HepG2 (cell line): ENCODE results near the gene RRP8. TPM values are rescaled to one million over a fixed set of nuclear protein-coding genes. Genes with fewer than 3 reads are reported as not detected.

ENCODE experiments used
- AHR ChIP-seq: IDR thresholded peaks from 2 replicates; pipeline ENCODE4 v1.6.1; 2018; ENCODE audit warnings: missing genetic modification reagents, missing compliant biosample characterization
- ARID2 ChIP-seq: sonication (generic); formaldehyde crosslinking; IDR thresholded peaks from 2 replicates; pipeline ENCODE4 v1.8.1; 2022; ENCODE audit warnings: mild to moderate bottlenecking, missing genetic modification reagents, borderline replicate concordance
- CCDC6 ChIP-seq: sonication (generic); formaldehyde crosslinking; IDR thresholded peaks from 2 replicates; pipeline ENCODE4 v1.8.1; 2022; ENCODE audit warnings: mild to moderate bottlenecking, missing genetic modification reagents, moderate library complexity
- CENPX ChIP-seq: sonication (generic); formaldehyde crosslinking; IDR thresholded peaks from 2 replicates; pipeline ENCODE4 v1.9.0; 2021; ENCODE audit warnings: mild to moderate bottlenecking, missing genetic modification reagents, moderate library complexity
- FOXA3 ChIP-seq: IDR thresholded peaks from 2 replicates; pipeline ENCODE4 v1.6.1; 2016; ENCODE audit warnings: missing genetic modification reagents, missing compliant biosample characterization
- HMG20A ChIP-seq: IDR thresholded peaks from 2 replicates; pipeline ENCODE4 v1.6.1; 2016; ENCODE audit warnings: borderline replicate concordance
- HOXA5 ChIP-seq: sonication (generic); formaldehyde crosslinking; IDR thresholded peaks from 2 replicates; pipeline ENCODE4 v1.4.0; 2020; ENCODE audit warnings: missing genetic modification reagents
- KDM5B ChIP-seq: sonication (generic); formaldehyde crosslinking; IDR thresholded peaks from 2 replicates; pipeline ENCODE4 v1.4.0; 2020; ENCODE audit warnings: missing genetic modification reagents, mild to moderate bottlenecking, borderline replicate concordance
- NFE2 ChIP-seq: sonication (generic); formaldehyde crosslinking; IDR thresholded peaks from 2 replicates; pipeline ENCODE4 v1.4.0; 2020; ENCODE audit warnings: missing genetic modification reagents
- PHF20 ChIP-seq: sonication (generic); formaldehyde crosslinking; IDR thresholded peaks from 2 replicates; pipeline ENCODE4 v1.5.0; 2020; ENCODE audit warnings: mild to moderate bottlenecking, missing genetic modification reagents
- PITX1 ChIP-seq: sonication (generic); formaldehyde crosslinking; IDR thresholded peaks from 2 replicates; pipeline ENCODE4 v1.5.1; 2020; ENCODE audit warnings: mild to moderate bottlenecking, missing genetic modification reagents
- SAFB2 ChIP-seq: sonication (generic); formaldehyde crosslinking; IDR thresholded peaks from 2 replicates; pipeline ENCODE4 v1.5.1; 2020; ENCODE audit warnings: missing genetic modification reagents, low read depth, mild to moderate bottlenecking, borderline replicate concordance
- SETDB1 ChIP-seq: sonication (generic); formaldehyde crosslinking; IDR thresholded peaks from 2 replicates; pipeline ENCODE4 v1.5.1; 2020; ENCODE audit warnings: missing genetic modification reagents, mild to moderate bottlenecking, borderline replicate concordance
- SP1 ChIP-seq, 2 experiments: fragments of 450-650 bp in 1 of 2; sonication (generic) in 1 of 2; formaldehyde crosslinking in 1 of 2; IDR thresholded peaks; 2 replicates each; pipeline versions ENCODE4 v1.4.0 to v1.6.1; 2016 to 2020; ENCODE audit warnings: missing genetic modification reagents in 1 of 2
- ZNF224 ChIP-seq: sonication (generic); formaldehyde crosslinking; IDR thresholded peaks from 2 replicates; pipeline ENCODE4 v1.5.0; 2020; ENCODE audit warnings: mild to moderate bottlenecking, missing genetic modification reagents
- ZNF274 ChIP-seq: sonication (generic); formaldehyde crosslinking; IDR thresholded peaks from 2 replicates; pipeline ENCODE4 v1.5.1; 2020; ENCODE audit warnings: mild to moderate bottlenecking, missing genetic modification reagents
- ZNF326 ChIP-seq: sonication (generic); formaldehyde crosslinking; IDR thresholded peaks from 2 replicates; pipeline ENCODE4 v1.4.0; 2020; ENCODE audit warnings: missing genetic modification reagents, borderline replicate concordance
- ZNF451 ChIP-seq: sonication (generic); formaldehyde crosslinking; IDR thresholded peaks from 2 replicates; pipeline ENCODE4 v1.5.0; 2020; ENCODE audit warnings: mild to moderate bottlenecking, missing genetic modification reagents
- ZNF468 ChIP-seq: sonication (generic); formaldehyde crosslinking; IDR thresholded peaks from 2 replicates; pipeline ENCODE4 v1.8.0; 2022; ENCODE audit warnings: mild to moderate bottlenecking, moderate library complexity, missing genetic modification reagents
- ZNF776 ChIP-seq: sonication (generic); formaldehyde crosslinking; IDR thresholded peaks from 2 replicates; pipeline ENCODE4 v1.4.0; 2020; ENCODE audit warnings: mild to moderate bottlenecking, missing genetic modification reagents
- polyA plus RNA-seq, 8 experiments: library from polyadenylated mRNA; depleted of rRNA in 3 of 8; stranded (reverse) in 7 of 8; unstranded in 1 of 8; fragments of >200 nt; fragmentation: Illumina TruSeq in 4 of 8; extraction: Trizol in 4 of 8; gene quantifications; 2 replicates each; pipeline versions ENCODE4 v1.2.1 to v1.2.3, GENCODE V29; 2011 to 2016; ENCODE audit warnings: low read depth in 4 of 8, missing spikeins in 1 of 8, mixed read lengths in 1 of 8; ENCODE audit not compliant: insufficient read depth in 1 of 8
- total RNA-seq, 5 experiments: library from RNA; depleted of rRNA; stranded (reverse); fragments of >200 nt; fragmentation: Illumina TruSeq; extraction: Trizol; gene quantifications; 2 replicates each; pipeline ENCODE4 v1.2.3, GENCODE V29; 2016; ENCODE audit warnings: low read depth in 1 of 5
- TF ChIP-seq, protein P1 (sequence below): sonication (generic); formaldehyde crosslinking; IDR thresholded peaks from 2 replicates; pipeline ENCODE4 v1.8.0; 2022; ENCODE audit warnings: mild to moderate bottlenecking, missing genetic modification reagents
- TF ChIP-seq, protein P2 (sequence below): IDR thresholded peaks from 2 replicates; pipeline ENCODE4 v1.6.1; 2016; ENCODE audit warnings: missing compliant biosample characterization, missing genetic modification reagents, borderline replicate concordance
- TF ChIP-seq, protein P3 (sequence below): sonication (generic); formaldehyde crosslinking; IDR thresholded peaks from 2 replicates; pipeline ENCODE4 v1.4.0; 2020; ENCODE audit warnings: missing genetic modification reagents

RRP8 gene
- total and polyA plus RNA-seq, 2 of the 13 experiments (the other 11 are each of a cell fraction or from before 2014, with no cell fraction given), result 7.2 to 21.6 TPM

DNA sequence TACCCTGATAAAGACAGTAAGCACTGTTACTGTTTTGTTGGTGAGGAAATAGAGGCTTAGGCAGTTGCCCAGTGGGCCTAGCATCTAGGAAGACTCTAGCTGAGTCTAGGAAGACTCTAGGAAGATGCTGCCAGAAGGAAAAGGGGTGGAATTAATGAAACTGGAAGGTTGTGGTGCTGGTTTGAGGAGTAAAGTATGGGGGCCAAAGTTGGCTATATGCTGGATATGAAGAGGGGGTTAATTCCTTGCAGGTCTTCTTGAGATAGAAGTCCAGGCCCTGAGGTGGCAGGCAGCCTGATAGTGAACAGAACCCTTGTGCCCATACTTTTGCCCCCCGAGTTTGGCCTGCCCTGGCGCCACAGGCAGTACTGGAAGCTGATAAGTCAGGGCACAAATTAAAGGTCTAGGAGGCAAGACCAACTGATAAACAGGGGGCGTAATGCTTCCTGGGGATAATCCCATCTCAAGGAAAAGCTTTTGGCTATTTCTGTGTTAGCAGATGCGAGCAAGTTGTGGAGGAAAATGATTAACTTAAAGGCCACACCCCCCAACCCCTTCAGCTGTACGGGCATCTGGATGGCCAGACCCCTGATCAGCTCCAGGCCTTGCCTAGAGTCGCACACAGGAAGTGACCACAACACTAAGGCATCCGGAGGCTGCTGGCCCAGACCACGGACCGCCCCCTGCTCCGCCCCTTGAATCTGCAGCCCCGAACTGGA lies 3.2 kb upstream of the RRP8 start (continued):
- no peak for TF ChIP-seq NFE2 (CRISPR knock-in tag)
- TF ChIP-seq ZNF776 (CRISPR knock-in tag), result no peak
- no peak for TF ChIP-seq SETDB1
- TF ChIP-seq, protein P1, sequence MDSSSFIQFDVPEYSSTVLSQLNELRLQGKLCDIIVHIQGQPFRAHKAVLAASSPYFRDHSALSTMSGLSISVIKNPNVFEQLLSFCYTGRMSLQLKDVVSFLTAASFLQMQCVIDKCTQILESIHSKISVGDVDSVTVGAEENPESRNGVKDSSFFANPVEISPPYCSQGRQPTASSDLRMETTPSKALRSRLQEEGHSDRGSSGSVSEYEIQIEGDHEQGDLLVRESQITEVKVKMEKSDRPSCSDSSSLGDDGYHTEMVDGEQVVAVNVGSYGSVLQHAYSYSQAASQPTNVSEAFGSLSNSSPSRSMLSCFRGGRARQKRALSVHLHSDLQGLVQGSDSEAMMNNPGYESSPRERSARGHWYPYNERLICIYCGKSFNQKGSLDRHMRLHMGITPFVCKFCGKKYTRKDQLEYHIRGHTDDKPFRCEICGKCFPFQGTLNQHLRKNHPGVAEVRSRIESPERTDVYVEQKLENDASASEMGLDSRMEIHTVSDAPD (CRISPR knock-in tag), result no peak
- no peak for TF ChIP-seq CCDC6
- no peak for TF ChIP-seq KDM5B (CRISPR knock-in tag)
- TF ChIP-seq ZNF224, result no peak
- TF ChIP-seq AHR, result no peak
- peak; percentile 58 for TF ChIP-seq PHF20 (CRISPR knock-in tag)
- no peak for TF ChIP-seq SP1 (IDR thresholded peaks at IDR 0.05)
- TF ChIP-seq SP1 (CRISPR knock-in tag; IDR thresholded peaks at IDR 0.05), result peak; percentile 71; the same call in 1 of the 2 replicates
- TF ChIP-seq SAFB2 (CRISPR knock-in tag), result no peak
- TF ChIP-seq ARID2 (CRISPR knock-in tag), result no peak
- no peak for TF ChIP-seq PITX1 (CRISPR knock-in tag)
- TF ChIP-seq, protein P2, sequence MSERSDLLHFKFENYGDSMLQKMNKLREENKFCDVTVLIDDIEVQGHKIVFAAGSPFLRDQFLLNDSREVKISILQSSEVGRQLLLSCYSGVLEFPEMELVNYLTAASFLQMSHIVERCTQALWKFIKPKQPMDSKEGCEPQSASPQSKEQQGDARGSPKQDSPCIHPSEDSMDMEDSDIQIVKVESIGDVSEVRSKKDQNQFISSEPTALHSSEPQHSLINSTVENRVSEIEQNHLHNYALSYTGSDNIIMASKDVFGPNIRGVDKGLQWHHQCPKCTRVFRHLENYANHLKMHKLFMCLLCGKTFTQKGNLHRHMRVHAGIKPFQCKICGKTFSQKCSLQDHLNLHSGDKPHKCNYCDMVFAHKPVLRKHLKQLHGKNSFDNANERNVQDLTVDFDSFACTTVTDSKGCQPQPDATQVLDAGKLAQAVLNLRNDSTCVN (CRISPR knock-in tag), result no peak
- TF ChIP-seq ZNF468 (CRISPR knock-in tag), result no peak
- TF ChIP-seq ZNF274, result no peak
- TF ChIP-seq, protein P3, sequence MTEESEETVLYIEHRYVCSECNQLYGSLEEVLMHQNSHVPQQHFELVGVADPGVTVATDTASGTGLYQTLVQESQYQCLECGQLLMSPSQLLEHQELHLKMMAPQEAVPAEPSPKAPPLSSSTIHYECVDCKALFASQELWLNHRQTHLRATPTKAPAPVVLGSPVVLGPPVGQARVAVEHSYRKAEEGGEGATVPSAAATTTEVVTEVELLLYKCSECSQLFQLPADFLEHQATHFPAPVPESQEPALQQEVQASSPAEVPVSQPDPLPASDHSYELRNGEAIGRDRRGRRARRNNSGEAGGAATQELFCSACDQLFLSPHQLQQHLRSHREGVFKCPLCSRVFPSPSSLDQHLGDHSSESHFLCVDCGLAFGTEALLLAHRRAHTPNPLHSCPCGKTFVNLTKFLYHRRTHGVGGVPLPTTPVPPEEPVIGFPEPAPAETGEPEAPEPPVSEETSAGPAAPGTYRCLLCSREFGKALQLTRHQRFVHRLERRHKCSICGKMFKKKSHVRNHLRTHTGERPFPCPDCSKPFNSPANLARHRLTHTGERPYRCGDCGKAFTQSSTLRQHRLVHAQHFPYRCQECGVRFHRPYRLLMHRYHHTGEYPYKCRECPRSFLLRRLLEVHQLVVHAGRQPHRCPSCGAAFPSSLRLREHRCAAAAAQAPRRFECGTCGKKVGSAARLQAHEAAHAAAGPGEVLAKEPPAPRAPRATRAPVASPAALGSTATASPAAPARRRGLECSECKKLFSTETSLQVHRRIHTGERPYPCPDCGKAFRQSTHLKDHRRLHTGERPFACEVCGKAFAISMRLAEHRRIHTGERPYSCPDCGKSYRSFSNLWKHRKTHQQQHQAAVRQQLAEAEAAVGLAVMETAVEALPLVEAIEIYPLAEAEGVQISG (CRISPR knock-in tag), result peak; percentile 96
- peak; percentile 31; the same call in 1 of the 2 replicates for TF ChIP-seq HMG20A (CRISPR knock-in tag)
- TF ChIP-seq ZNF326 (CRISPR knock-in tag), result no peak
- no peak for TF ChIP-seq CENPX
- no peak for TF ChIP-seq ZNF451 (CRISPR knock-in tag)
- TF ChIP-seq FOXA3 (CRISPR knock-in tag), result 0 out of 2 replicates have a peak, but pooled peaks have one; percentile 20
- no peak for TF ChIP-seq HOXA5 (CRISPR knock-in tag)
